Measurements from ENCODE around the gene DELE1. TPM values are rescaled to one million over a fixed set of nuclear protein-coding genes. Genes with fewer than 3 reads are reported as not detected.

Gene DELE1
- total and polyA plus RNA-seq, 2 donors (not counting 3 experiments of a cell fraction or from before 2014, with no cell fraction given): 105 to 121 TPM

- H3K27ac ChIP-seq (ENCODE audit: insufficient read depth, low read depth, low read length): no peak overlapping the region
- FAIRE-seq (no peak), DNase-seq (ENCODE audit: low read depth, low spot score) (no peak)
- no peaks in the 10 kb centered on the region for H3K9me1 ChIP-seq (replicated peaks; ENCODE audit: control insufficient read depth, extremely low read depth, insufficient read depth, low read length)
- H3K36me3 ChIP-seq (ENCODE audit: control insufficient read depth in 2 of 2, extremely low read depth in 1 of 2, insufficient read depth in 2 of 2, low read length in 2 of 2): no peaks in the 10 kb centered on the region
- H3K9ac ChIP-seq (replicated peaks; ENCODE audit: extremely low read depth, insufficient read depth, low read length): no peak overlapping the region
- ChIA-PET POLR2A (no interaction called here), CTCF (interaction anchor here (0.8 to 1.5 kb wide), 4 partner anchors 11 to 24 kb away, joined by 3 to 5 read pairs (median 4); no protein-coding TSS in a partner anchor)
- H2AFZ ChIP-seq (ENCODE audit: low read depth, low read length): no peak overlapping the region
- no TSS peak for BruUV-seq (replicated peaks)
- H3K27me3 ChIP-seq (ENCODE audit: control insufficient read depth in 2 of 2, insufficient read depth in 2 of 2, low read length in 2 of 2): peaks cover 4 to 9% of the 10 kb centered on the region in 2 experiments
- no peak overlapping the region for H3K4me2 ChIP-seq (ENCODE audit: insufficient read depth, low read length)
- H4K20me1 ChIP-seq (replicated peaks; ENCODE audit: control insufficient read depth, extremely low read depth, insufficient read depth, low read length): no peaks in the 10 kb centered on the region
- H3K4me1 ChIP-seq (ENCODE audit: control insufficient read depth, extremely low read depth, insufficient read depth, low read length): no peaks in the 10 kb centered on the region
- intact Hi-C loops (cut with micrococcal nuclease) (no loop called here), dilution Hi-C loops (cut with MboI; ENCODE audit: extremely low pct_ligation_motif_present, low sequenced_read_pairs) (no loop called here)
- H3K9me3 ChIP-seq (replicated peaks; ENCODE audit: control insufficient read depth, insufficient read depth, low read length): no peaks in the 10 kb centered on the region
- no peak for TF ChIP-seq EZH2 (IDR thresholded peaks at IDR 0.05; ENCODE audit: borderline replicate concordance, low read depth, low read length, severe bottlenecking)
- TF ChIP-seq GATA2 (IDR thresholded peaks at IDR 0.05; ENCODE audit: insufficient read depth, insufficient read length, low read depth, low read length): no peak
- no peak for TF ChIP-seq JUN (IDR thresholded peaks at IDR 0.05; ENCODE audit: borderline replicate concordance, insufficient read depth, insufficient read length, low read depth)
- TF ChIP-seq MAX (IDR thresholded peaks at IDR 0.05; ENCODE audit: insufficient read depth, insufficient read length): no peak
- TF ChIP-seq MYC (IDR thresholded peaks at IDR 0.05; ENCODE audit: low read depth, low read length): no peak
- TF ChIP-seq POLR2A (IDR thresholded peaks at IDR 0.05; ENCODE audit: low read depth, low read length): no peak
- no peak for TF ChIP-seq CTCF (IDR thresholded peaks at IDR 0.05; ENCODE audit: extremely low read depth in 1 of 2, insufficient read depth in 1 of 2, low read depth in 1 of 2, low read length in 2 of 2)
- no peak for TF ChIP-seq FOS (IDR thresholded peaks at IDR 0.05; ENCODE audit: borderline replicate concordance, insufficient read depth, low read length)
- TF ChIP-seq POLR2AphosphoS5 (IDR thresholded peaks at IDR 0.05; ENCODE audit: insufficient read depth, low read depth, low read length): no peak
- no peak overlapping the region for H3K4me3 ChIP-seq (replicated peaks in 1 of 3; ENCODE audit: insufficient read depth in 1 of 3, low read depth in 1 of 3, low read length in 3 of 3)
- H3K79me2 ChIP-seq (ENCODE audit: control insufficient read depth, insufficient read depth, low read length): no peaks in the 10 kb centered on the region
These were observed 20.4 kb upstream of the DELE1 start for GRCh38 chr5:141903261-141903660.

All from endothelial cell of umbilical vein (primary cell).